OCI-LY1 (cell line): Measurements from ENCODE around the gene SLC35G6.

Experiments used
- H2AFZ ChIP-seq: fragments of 200-600 bp; sonication (generic), shearing (Covaris generic); 2 replicates; pipeline ENCODE4 v1.6.0; 2014; ENCODE audit warnings: antibody characterized with exemption, mild to moderate bottlenecking, low read length
- H3F3A ChIP-seq: fragments of 200-600 bp; sonication (generic), shearing (Covaris generic); 2 replicates; pipeline ENCODE4 v1.6.0; 2014; ENCODE audit warnings: mild to moderate bottlenecking, antibody characterized with exemption, low read length, moderate library complexity; ENCODE audit not compliant: insufficient read depth
- H3K27ac ChIP-seq: fragments of 200-600 bp; sonication (generic); 2 replicates; pipeline ENCODE4 v1.5.1; 2014; ENCODE audit warnings: low read length, mixed run types, mild to moderate bottlenecking, low read depth; ENCODE audit not compliant: poor library complexity, severe bottlenecking
- H3K27me3 ChIP-seq: fragments of 200-600 bp; sonication (generic); 2 replicates; pipeline ENCODE4 v1.6.0; 2014; ENCODE audit warnings: antibody characterized with exemption, mild to moderate bottlenecking, low read length, moderate library complexity; ENCODE audit not compliant: insufficient read depth
- H3K36me3 ChIP-seq: fragments of 200-600 bp; sonication (generic); 2 replicates; pipeline ENCODE4 v1.6.1; 2014; ENCODE audit warnings: mild to moderate bottlenecking, antibody characterized with exemption, low read length, moderate library complexity, mixed read lengths; ENCODE audit not compliant: insufficient read depth
- H3K4me1 ChIP-seq: fragments of 200-600 bp; sonication (generic); 2 replicates; pipeline ENCODE4 v1.5.1; 2014; ENCODE audit warnings: mild to moderate bottlenecking, low read length, moderate library complexity; ENCODE audit not compliant: insufficient read depth, severe bottlenecking
- H3K4me2 ChIP-seq: fragments of 200-600 bp; sonication (generic), shearing (Covaris generic); 2 replicates; pipeline ENCODE4 v1.6.1; 2014; ENCODE audit warnings: low read length
- H3K4me3 ChIP-seq: fragments of 200-600 bp; sonication (generic); 2 replicates; pipeline ENCODE4 v1.5.1; 2014; ENCODE audit warnings: low read length, low read depth, mild to moderate bottlenecking, mixed read lengths; ENCODE audit not compliant: poor library complexity, severe bottlenecking
- H3K79me2 ChIP-seq: fragments of 200-600 bp; shearing (Covaris generic); 2 replicates; pipeline ENCODE4 v1.6.1; 2016; ENCODE audit warnings: mixed run types, low read length, mixed read lengths; ENCODE audit not compliant: insufficient read depth
- H3K9ac ChIP-seq: fragments of 200-600 bp; sonication (generic), shearing (Covaris generic); 2 replicates; pipeline ENCODE4 v1.6.1; 2014; ENCODE audit warnings: mild to moderate bottlenecking, low read length, mixed read lengths
- H3K9me2 ChIP-seq: fragments of 200-600 bp; sonication (generic), shearing (Covaris generic); 2 replicates; pipeline ENCODE4 v1.6.1; 2014; ENCODE audit warnings: low read depth, mild to moderate bottlenecking, low read length, mixed read lengths
- H3K9me3 ChIP-seq: fragments of 200-600 bp; shearing (Covaris generic); 2 replicates; pipeline ENCODE4 v1.6.1; 2014; ENCODE audit warnings: low read length, mixed read lengths
- H4K20me1 ChIP-seq: fragments of 200-600 bp; sonication (generic), shearing (Covaris generic); 2 replicates; pipeline ENCODE4 v1.6.0; 2016; ENCODE audit warnings: mild to moderate bottlenecking, low read length; ENCODE audit not compliant: insufficient read depth
- EZH2 ChIP-seq: fragments of 200-600 bp; sonication (generic), shearing (Covaris generic); IDR thresholded peaks from 2 replicates; pipeline ENCODE4 v1.8.0; 2017; ENCODE audit warnings: borderline replicate concordance, mixed run types, mild to moderate bottlenecking, antibody characterized with exemption, low read length, moderate library complexity, mixed read lengths
- TF ChIP-seq, protein P1 (sequence below): fragments of 200-600 bp; sonication (generic), shearing (Covaris generic); IDR thresholded peaks from 2 replicates; pipeline ENCODE4 v1.5.1; 2017; ENCODE audit warnings: mild to moderate bottlenecking, antibody characterized with exemption, low read length, moderate library complexity, mixed read lengths

Gene SLC35G6

DNA sequence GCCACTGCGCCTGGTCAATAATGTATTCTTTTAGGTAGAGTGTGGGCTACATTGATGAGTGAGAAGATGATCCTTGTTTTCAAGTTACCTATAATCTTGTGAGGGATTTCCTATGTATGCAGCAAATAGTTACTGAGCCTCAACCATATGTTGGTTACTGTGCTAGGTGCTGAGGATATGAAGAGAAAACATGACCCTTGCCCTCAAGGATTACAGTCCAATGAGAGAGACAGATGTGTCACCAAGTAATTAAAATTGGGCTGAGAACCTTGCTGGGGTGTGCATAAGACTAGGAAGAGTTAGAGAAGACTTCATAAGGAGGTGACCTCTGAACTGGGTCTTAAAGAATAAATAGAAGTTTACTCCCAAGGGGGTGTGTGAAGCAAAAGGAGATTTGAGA is 10.3 kb downstream of the SLC35G6 start:
- no peak overlapping the region for H2AFZ ChIP-seq

DNA sequence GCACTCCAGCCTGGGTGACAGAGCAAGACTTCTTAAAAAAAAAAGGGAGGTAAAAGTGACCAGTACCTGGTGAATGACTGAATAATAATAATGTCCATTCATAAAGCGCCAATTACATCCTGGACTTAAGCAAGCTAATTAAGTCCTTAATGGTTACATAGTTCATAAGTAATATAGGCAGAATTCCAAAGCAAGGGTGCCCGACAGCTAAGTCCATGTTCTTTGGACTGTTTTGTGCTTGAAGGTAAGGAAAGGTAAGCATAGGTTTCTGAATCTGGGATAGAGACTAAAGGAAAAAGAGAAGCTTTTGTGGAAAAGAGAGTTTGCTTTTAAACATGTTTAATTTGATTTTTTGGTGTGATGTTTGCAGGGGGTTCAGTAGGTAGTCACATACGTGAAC is 12.7 kb downstream of the SLC35G6 start:
- H3K27ac ChIP-seq = no peak overlapping the region
- no peak overlapping the region for H3K4me2 ChIP-seq
- H3K27me3 ChIP-seq = no peaks in the 10 kb centered on the region
- H3K9me2 ChIP-seq = no peaks in the 10 kb centered on the region
- no peaks in the 10 kb centered on the region for H4K20me1 ChIP-seq
- H3K9me3 ChIP-seq = no peaks in the 10 kb centered on the region
- H3K36me3 ChIP-seq = peaks cover 69% of the 10 kb centered on the region
- H3K4me3 ChIP-seq = no peak overlapping the region
- no peak overlapping the region for H3K9ac ChIP-seq
- no peak overlapping the region for H2AFZ ChIP-seq
- peaks cover 60% of the 10 kb centered on the region for H3K79me2 ChIP-seq
- H3F3A ChIP-seq = no peaks in the 10 kb centered on the region
- H3K4me1 ChIP-seq = peaks cover 34% of the 10 kb centered on the region
- TF ChIP-seq, protein P1, sequence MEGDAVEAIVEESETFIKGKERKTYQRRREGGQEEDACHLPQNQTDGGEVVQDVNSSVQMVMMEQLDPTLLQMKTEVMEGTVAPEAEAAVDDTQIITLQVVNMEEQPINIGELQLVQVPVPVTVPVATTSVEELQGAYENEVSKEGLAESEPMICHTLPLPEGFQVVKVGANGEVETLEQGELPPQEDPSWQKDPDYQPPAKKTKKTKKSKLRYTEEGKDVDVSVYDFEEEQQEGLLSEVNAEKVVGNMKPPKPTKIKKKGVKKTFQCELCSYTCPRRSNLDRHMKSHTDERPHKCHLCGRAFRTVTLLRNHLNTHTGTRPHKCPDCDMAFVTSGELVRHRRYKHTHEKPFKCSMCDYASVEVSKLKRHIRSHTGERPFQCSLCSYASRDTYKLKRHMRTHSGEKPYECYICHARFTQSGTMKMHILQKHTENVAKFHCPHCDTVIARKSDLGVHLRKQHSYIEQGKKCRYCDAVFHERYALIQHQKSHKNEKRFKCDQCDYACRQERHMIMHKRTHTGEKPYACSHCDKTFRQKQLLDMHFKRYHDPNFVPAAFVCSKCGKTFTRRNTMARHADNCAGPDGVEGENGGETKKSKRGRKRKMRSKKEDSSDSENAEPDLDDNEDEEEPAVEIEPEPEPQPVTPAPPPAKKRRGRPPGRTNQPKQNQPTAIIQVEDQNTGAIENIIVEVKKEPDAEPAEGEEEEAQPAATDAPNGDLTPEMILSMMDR = no peak
- no peak for TF ChIP-seq EZH2

More for the DNA sequence above, 10.3 kb downstream of the SLC35G6 start:
- TF ChIP-seq, protein P1 = no peak
- no peak for TF ChIP-seq EZH2
- H3K9ac ChIP-seq = peak overlapping the region; percentile 19; the same call in 1 of the 2 replicates
- no peaks in the 10 kb centered on the region for H3F3A ChIP-seq
- H3K79me2 ChIP-seq = peaks cover 80% of the 10 kb centered on the region
- peaks cover 55% of the 10 kb centered on the region for H3K4me1 ChIP-seq
- H3K36me3 ChIP-seq = peaks cover 56% of the 10 kb centered on the region
- H3K4me3 ChIP-seq = no peak overlapping the region
- no peaks in the 10 kb centered on the region for H3K27me3 ChIP-seq
- peak overlapping the region; percentile 66 for H3K27ac ChIP-seq
- no peaks in the 10 kb centered on the region for H3K9me2 ChIP-seq
- H3K9me3 ChIP-seq = no peaks in the 10 kb centered on the region
- peak overlapping the region; percentile 25; the same call in 1 of the 2 replicates for H3K4me2 ChIP-seq
- no peaks in the 10 kb centered on the region for H4K20me1 ChIP-seq

DNA sequence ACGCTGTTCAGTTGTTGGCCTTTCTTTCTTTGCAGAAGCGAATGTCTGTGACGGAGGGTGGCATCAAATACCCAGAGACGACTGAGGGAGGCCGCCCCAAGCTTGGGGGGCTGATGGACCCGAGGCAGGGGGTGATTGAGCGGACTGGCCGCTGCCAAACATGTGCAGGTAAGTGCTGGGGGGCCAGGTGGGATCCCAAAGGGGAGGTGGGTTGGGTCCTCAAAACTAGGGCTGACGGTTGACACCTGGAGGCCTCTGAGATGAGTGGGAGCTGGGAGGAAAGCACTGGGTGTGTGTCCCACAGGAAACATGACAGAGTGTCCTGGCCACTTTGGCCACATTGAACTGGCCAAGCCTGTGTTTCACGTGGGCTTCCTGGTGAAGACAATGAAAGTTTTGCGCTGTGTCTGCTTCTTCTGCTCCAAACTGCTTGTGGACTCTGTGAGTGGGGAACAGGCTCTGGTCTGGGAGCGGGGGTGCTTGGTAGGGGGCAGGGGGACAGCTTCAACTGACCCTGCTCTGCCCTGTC is 14.7 kb downstream of the SLC35G6 start:
- Histone ChIP-seq H3K27ac (no peak overlapping the region), H4K20me1 (no peaks in the 10 kb centered on the region), H3K9me3 (no peaks in the 10 kb centered on the region), H3K9ac (no peak overlapping the region), H3K36me3 (peaks cover 77% of the 10 kb centered on the region), H2AFZ (no peak overlapping the region), H3K79me2 (peaks cover 39% of the 10 kb centered on the region), H3K9me2 (no peaks in the 10 kb centered on the region), H3K4me1 (peaks cover 24% of the 10 kb centered on the region), H3K4me3 (no peak overlapping the region), H3K27me3 (no peaks in the 10 kb centered on the region), H3F3A (no peaks in the 10 kb centered on the region), H3K4me2 (no peak overlapping the region)
- TF ChIP-seq EZH2 = no peak
- TF ChIP-seq, protein P1 = no peak
